ENCODE measurements around the gene HAUS7. TPM values are rescaled to one million over a fixed set of nuclear protein-coding genes. Genes with fewer than 3 reads are reported as not detected.

Gene HAUS7
- polyA plus RNA-seq, 3 donors = 9.0 to 54.8 (median 22.3) TPM

DNA sequence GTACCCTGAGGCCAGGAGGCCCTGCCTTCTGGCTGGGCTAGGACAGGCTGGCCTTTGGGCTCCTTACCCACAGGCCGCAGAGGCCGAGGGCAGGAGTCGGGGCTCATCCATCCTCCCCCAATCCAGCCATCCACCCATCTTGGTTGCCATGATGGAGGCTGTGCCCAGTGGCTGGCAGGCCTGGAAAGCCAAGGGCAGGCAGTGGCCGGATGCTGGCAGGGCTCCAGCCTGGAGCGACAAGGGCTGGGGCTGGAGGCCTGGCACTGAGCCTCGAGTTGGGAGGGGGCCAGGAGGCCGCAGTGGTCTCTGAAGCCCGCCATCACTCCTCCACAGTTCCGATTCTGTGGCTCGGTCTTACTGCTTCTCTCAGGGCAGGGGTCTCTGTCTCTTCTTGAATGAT is 15.8 kb upstream of the HAUS7 start:
- no peak overlapping the region for H3K27ac ChIP-seq (ENCODE audit: low read depth, low read length)

DNA sequence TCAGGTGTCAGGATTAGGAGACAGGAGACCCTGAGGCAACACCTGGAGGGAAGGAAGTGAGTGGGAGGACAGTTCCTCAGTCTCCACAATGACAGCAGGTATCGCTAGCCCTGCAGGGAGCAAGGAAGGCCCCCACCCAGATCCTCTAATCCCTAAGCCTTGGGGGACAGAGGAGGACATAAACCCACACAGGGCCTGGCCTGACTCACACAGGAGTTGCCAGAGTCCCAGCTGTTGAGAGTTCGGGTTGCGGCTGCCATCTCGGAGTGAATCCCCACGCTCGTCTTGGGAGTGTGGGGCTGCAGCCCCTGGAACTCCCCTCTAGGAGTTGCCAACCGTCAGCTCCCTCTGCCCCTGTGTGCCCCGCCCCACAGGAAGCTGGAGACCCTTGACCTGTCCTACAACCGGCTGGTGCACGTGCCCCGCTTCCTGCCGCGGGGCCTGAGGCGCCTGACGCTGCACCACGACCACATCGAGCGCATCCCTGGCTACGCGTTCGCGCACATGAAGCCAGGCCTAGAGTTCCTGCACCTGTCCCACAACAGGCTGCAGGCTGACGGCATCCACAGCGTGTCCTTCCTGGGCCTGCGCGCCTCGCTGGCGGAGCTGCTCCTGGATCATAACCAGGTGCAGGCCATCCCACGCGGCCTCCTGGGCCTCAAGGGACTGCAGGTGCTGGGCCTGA is 15.2 kb upstream of the HAUS7 start:
- H3K27ac ChIP-seq (ENCODE audit: low read depth, low read length) = no peak overlapping the region
- 84% methylated on average over 14 to 30 of the region's 30 CpGs for WGBS, 3 donors

More for the DNA sequence above, 15.8 kb upstream of the HAUS7 start:
- 71 to 85% (median 85%) methylated on average over 6 to 10 of the region's 10 CpGs for WGBS, 3 donors

DNA sequence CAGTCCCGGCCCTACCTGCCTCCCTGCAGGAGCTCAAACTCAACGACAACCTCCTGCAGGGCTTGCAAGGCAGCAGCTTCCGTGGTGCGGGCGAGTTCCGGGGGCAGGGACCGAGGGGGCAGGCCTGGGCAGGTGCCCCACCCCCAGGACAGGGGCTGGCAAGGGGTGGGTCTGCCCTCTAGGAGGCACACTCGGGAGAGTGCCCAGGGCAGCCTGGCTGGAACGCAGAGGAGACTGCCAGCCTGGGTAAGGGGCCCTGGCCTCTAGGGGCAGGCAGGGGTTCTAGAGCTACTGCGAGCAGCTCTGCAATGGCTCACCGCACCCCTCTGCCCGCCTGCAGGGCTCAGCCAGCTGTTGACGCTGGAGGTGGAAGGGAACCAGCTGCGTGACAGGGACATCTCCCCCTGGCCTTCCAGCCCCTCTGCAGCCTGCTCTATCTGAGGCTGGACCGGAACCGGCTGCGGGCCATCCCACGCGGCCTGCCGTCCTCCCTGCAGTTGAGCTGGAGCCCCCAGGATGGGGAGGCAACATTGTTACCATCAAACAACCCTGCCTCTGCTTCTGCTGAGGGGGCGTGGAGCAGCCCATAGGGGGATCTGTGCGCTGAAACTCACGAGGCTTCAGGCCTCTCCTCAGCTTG is 12.1 kb upstream of the HAUS7 start:
- 87 to 89% (median 89%) methylated on average over 14 to 23 of the region's 23 CpGs for WGBS, 3 donors
- no peak overlapping the region for H3K27ac ChIP-seq (ENCODE audit: low read depth, low read length)

DNA sequence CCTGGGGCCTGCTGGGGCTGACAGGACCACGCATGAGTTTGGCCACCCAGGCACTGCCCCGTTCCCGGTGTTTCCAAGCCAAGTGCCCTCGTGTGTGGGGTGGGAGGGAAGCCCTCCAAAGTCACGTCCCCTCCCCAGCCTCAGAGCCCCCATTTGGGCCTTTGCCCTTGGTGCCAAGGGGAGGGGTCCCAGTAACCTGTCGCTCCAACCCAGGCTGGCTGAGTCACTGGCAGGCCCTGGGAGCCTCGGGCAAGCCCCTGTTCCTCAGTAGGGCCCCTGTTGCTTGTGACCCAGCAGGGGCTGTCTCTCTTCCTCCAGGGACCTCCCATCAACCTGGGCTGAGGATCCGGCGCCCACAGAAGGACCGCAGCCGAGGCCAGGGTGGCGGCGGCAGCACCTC is 10.7 kb upstream of the HAUS7 start:
- no peak overlapping the region for H3K27ac ChIP-seq (ENCODE audit: low read depth, low read length)
- WGBS, 3 donors = 87 to 95% (median 88%) methylated on average over 3 to 13 of the region's 13 CpGs

DNA sequence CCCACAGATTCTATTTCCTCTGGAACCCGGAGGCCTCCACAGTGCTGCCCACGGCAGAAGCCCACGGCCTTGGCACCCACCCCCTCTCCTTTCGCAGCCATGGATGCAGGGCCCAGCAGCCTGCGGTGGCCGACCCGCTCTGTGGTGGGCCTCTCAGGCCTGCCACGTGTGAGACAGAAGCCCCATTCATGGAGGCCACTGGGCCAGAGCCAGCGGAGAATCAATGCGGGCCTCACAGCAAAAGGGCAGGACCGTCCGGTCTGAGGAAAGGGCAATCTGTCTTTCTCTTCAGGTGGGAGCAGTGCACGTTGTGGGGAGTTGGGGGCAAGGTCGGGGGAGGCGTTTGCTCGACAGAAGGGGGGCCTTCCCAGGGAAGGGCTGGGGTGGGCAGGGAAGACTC is 8.4 kb upstream of the HAUS7 start:
- 40 to 93% (median 85%) methylated on average over 8 to 16 of the region's 16 CpGs for WGBS, 3 donors

DNA sequence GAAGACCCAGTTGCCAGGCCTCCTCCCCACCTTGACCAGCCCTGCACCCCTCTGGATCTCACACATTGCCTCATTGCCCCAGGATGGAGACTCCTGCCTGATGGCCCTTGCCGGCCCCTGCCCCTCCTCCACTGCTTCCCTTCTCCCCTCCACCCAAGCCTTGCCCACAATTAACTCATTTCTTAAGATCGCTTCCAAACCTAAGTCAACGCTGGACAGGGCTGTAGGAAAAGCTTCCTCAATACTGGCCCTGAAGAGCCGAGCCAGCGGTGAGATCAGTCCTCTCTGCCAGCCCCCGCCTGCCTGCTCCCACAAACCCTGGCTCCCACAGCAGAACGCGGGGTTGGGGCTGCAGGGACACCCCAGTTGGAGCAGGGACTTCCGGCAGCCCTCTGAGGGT is 7.5 kb upstream of the HAUS7 start:
- WGBS, 3 donors = 67 to 78% (median 76%) methylated on average over 6 to 9 of the region's 9 CpGs
- no peak overlapping the region for H3K27ac ChIP-seq (ENCODE audit: low read depth, low read length)

More for the DNA sequence above, 8.4 kb upstream of the HAUS7 start:
- H3K27ac ChIP-seq (ENCODE audit: low read depth, low read length) = no peak overlapping the region

DNA sequence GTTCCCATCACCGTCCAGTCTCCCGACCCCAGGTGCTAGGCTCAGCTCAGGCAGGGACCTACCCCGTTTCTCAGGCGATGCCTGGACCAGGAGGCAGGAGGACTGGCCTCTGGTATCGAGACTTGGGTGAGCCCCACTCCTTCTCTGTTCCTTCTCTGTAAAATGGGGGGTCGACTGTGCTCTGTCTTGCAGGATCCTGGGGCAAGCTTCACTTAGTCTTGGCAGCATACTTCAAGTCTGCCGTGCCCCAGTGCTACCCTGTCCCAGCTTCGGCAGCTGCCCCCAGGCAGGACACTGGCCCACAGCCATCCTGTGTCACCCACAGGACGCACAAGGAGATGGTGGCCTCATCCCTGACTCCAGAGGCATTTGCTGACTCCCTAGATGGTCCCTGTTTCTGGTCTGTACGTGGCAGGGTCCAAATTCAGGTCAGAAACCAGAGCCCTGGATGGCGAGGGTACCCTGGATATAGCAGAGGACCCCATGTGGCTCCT is 7.0 kb upstream of the HAUS7 start:
- 52 to 77% (median 72%) methylated on average over 6 to 11 of the region's 11 CpGs for WGBS, 3 donors
- H3K27ac ChIP-seq (ENCODE audit: low read depth, low read length) = no peak overlapping the region

DNA sequence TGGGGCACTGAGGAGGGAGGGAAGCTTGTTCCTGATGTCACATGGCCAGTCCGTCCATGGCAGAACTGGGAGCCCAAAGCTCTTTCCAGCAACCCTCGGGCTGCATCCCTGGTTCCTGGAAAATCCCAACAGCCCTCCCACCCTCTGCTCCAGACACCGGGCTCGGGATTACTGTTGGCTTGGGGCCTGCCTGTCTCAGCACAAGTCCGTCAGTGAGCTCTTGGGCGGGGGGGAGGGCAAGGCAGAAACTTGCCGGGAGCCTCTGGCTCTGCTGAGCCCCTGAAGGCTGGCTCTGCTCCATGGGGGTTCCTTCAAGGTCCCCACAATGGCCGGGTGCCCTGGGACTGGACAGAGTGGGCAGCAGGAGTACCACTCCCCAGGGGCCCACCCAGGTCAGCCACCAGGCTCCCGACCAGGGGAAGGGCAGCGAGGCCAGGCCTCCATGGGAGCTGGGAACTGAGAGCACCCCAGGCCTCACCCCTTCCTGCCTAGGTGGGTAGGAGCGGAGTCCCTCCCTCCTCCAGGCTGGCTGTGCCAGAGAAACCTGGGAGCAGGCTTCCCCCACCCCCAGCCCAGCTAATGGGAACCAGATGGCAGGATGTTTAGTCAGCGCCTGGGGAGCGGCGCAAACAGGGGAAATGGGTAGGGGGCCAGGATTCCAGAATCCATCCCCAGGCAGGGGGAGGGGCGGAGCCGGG is 6.4 kb upstream of the HAUS7 start:
- WGBS, 3 donors = 57 to 71% (median 57%) methylated on average over 7 to 16 of the region's 16 CpGs
- H3K27ac ChIP-seq (ENCODE audit: low read depth, low read length) = no peak overlapping the region

DNA sequence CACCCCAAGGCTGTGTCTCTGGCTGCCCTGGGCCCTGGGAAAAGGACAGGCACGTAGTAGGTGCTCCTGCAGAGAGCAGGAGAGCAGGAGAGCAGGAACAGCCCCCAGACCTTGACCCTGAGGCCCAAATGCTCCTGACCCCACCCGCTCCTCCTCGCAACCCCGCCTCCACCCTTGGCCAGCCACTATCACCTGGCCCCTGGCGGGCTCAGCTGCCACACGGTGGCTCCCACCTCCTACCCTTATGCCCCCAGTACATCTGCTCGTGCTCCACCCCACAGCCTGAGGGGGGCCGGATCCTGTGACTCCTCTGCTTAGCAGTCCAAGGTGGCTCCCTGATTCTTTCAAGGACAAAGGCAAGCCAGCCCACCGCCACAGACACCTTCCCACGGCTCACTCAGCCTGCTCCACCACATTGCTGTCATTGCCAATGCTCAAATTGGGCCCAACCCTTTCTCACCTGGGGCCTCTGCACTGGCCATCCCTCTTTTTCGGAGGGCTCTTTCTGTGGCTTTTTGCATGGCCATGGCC is 5.4 kb upstream of the HAUS7 start:
- no peak overlapping the region for H3K27ac ChIP-seq (ENCODE audit: low read depth, low read length)
- WGBS, 3 donors = 87 to 92% (median 89%) methylated on average over 7 to 11 of the region's 11 CpGs

DNA sequence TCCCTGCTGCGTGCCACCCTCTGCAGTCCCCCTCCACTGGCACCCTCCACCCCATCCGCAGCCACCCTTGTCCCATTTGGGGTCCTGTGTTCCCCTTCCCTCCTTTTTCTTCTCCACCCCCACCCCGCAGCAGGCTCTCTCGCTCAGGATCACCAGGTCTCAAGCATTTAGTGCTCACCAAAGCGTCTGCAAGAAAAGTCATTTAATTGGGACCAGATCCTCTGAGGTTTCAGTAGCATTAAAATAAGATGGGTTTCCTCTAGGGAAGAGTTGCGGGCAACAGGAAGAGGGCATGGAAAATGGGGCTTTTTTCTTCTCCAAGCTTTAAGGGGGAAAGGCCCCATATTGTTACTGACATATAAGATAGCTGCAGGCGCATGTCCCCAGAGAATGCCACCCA is 4.9 kb upstream of the HAUS7 start:
- WGBS, 3 donors = 83 to 92% (median 83%) methylated on average over 5 to 7 of the region's 7 CpGs
- H3K27ac ChIP-seq (ENCODE audit: low read depth, low read length) = no peak overlapping the region

DNA sequence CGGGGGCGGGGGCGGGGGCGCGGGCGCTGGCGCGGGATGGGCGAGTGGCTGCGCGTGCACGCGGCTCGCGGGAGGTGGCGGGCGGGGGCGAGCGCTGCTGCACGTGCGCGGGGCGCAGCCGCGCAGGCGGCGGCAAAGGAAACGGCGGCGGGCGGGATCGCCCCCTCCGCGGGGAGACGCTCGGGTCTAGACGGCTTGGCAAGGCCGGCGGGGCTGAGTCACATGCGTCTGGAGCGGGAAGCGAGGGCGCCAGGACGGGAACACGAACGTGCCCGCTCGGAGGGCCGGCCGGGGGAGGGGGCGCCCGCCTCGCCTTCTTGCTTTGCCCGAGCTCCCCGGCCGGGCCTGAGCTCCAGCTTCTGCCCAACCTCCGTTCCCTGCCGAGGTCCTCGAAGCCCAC is 4.3 kb upstream of the HAUS7 start:
- no peak overlapping the region for H3K27ac ChIP-seq (ENCODE audit: low read depth, low read length)
- WGBS, 3 donors = 0 to 21% (median 0%) methylated on average over 16 to 58 of the region's 59 CpGs

DNA sequence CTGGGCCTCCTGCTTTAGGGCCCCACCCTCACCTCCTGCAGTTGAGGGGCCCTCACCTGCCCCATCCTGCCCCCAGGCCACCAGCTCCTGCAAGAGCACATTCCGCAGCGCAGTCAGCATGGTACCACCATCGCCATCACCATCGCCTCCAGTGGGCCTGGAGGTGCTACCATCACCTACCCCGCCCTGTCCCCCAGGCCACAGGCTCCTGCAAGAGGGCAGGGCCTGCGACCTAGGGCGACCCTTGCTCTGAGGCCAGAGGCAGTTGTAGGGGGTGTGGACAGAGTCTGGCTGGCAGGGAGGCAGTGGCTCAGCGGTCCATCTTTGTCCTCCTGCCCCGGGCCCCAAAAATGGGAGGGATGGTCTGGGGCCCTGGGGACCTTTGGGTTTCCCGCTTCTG is 3.9 kb upstream of the HAUS7 start:
- no peak overlapping the region for H3K27ac ChIP-seq (ENCODE audit: low read depth, low read length)
- 77 to 92% (median 84%) methylated on average over 7 to 10 of the region's 10 CpGs for WGBS, 3 donors

DNA sequence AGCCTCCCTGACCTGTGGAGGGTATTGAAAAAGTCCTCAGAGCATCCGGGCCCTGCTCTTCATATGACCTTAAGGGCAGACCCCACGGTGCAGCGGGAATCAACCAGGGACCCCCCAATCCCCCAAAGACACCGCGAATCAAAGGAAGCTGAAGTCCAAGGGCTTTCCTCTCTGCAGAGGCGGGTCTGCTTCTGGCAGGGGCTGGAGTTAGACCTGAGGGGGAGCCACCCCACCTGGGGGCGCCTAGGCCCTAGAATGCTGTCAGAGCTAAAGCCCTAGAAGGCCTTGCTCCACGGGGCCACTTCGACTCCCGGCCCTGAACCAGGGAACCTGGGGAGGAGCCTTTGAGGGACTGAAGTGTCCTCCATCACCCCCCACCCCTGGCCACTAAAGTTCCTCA is 2.8 kb upstream of the HAUS7 start:
- no peak overlapping the region for H3K27ac ChIP-seq (ENCODE audit: low read depth, low read length)
- 89 to 98% (median 97%) methylated on average over 9 to 10 of the region's 10 CpGs for WGBS, 3 donors

DNA sequence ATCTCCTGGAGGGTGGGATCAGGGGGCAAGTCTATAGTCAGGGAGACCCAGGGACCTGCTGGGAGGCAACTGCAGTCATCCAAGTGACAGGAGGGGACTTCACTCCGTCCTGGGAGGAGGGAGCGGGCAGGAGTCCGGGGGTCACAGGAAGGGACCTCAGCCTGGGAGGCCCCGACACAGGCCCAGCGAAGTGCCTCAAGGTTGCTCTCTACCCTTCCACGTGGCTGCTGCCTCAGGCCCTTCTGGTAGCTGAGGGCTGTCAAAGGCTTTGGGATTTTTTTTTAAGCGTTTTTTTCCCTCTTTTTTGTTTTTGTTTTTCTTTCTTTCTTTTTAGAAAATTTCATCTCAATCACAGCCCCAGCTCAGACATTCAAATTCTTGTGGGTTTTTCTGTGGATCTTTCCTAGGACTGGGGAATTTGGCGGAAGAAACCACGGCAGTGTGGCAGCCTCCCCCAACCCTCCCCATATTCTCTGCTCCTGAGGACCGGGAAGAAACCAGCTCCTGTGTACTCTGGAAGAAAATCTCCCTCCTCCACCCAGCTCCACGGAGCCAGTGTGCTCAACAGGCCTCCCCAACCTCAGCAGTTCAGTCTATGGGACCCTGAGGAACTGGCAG is 1.4 kb upstream of the HAUS7 start:
- WGBS, 3 donors = 71 to 78% (median 72%) methylated on average over 11 of the region's 11 CpGs
- no peak overlapping the region for H3K27ac ChIP-seq (ENCODE audit: low read depth, low read length)

DNA sequence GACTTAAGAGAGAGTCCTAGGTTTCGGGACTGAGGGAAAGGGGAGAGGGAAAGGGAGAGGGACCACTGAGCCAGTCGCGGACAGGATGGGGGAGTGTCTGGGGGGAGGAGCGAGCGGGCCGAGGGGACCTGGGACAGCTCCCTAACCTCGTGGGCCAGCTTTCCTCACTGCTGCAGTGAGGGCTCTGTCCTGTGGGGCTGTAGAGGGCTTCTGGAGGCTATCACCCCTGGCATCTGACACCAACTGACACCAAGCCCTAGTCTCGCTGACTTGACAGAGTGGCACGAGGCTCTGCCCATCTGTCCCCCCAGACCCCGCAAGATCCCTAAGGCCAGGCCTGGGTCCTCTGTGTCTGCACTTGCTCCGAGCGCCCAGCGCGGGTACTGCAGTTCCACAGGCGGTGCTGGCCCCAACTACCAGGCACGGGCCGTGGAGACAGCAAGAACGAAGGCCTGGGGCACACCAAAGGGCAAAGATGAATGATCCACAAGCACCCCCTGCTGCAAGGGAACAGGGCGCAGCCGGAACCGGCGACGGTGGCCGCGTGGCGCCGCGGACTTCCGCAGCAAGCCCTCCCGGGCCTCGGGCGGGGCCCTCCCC is 465 bp downstream of the HAUS7 start:
- no peak overlapping the region for H3K27ac ChIP-seq (ENCODE audit: low read depth, low read length)
- WGBS, 3 donors = 0 to 26% (median 1%) methylated on average over 18 to 32 of the region's 32 CpGs

DNA sequence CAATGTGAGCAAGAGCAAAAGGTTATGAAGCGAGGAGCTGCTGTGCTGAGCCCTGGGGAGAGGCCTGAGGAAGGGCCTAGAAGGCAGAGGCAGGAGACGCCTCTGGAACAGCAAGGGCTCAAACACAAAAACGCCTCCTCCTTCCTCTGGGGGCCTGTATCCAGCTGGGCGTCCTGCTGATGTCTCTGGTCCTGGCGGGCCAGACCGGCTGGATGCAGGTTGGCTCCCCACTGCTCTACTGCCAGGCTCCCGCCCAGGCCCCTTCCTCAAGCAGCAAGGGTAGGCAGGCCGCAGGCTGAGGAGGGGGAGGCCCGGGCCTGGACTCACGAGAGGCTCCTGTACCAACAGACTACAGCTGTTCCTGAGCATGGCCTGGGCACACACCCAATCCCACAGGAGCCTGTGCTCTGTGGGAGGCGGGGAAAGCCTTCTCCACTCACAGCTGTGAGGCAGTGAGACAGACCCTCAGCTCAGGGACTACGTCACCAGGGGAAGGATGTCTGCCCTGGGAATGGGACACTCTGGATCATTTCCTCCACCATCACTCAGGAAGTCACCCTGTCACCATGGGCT is 2.3 kb downstream of the HAUS7 start:
- WGBS, 3 donors = 74 to 97% (median 76%) methylated on average over 5 to 11 of the region's 12 CpGs
- no peak overlapping the region for H3K27ac ChIP-seq (ENCODE audit: low read depth, low read length)

DNA sequence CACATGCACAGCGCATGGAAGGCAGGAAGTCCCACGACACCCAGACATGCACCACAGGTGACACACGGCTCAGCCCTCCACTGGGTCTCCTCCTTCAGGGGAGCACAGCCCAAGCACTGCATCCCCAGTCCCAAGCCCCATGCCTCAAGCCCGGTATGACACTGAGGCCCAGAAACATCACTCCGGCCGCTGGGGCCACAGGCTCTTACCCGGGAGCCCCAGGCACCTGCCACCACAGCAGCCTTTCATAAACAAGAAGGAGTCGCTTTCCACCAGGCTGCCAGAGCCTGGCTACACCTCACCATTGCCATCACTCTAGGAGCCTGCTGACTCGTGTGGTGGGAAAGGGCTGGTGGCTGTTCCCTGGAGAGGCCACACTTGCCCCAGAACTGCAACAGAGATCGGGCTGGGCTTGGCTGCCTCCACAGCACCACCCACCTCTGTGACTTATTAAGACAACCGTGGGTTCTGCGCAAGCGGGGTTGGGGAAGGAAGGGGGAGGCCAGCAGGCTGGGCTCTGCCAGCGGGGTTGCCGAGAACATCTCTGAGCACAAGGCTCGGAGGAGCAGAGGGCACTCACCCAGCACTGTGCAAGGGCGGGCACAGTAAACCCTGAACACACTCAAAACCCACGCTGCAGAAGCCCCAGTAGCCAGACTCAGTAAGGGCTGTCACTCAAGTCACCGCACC is 4.5 kb downstream of the HAUS7 start:
- 83 to 90% (median 85%) methylated on average over 14 to 19 of the region's 19 CpGs for WGBS, 3 donors
- no peak overlapping the region for H3K27ac ChIP-seq (ENCODE audit: low read depth, low read length)

DNA sequence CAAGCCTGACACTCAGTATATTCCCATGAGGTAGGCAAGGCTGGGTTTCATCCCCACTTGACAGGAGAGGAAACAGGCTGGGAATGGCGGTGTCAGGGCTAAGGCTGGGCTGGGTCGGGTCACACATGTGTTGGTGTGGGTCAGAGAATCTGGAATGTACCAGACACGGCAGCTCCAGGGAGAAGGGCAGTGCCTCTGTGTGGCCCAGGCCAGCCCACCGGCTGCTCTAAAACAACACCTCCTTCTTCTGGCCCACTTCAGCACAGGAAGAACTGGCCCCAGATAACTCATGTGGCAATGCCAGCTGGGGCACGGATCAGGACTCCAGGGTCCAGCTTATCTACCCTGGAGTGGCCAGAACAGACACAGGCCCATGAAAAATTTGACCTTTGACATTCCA is 6.3 kb downstream of the HAUS7 start:
- 75 to 85% (median 82%) methylated on average over 5 of the region's 5 CpGs for WGBS, 3 donors
- H3K27ac ChIP-seq (ENCODE audit: low read depth, low read length) = no peak overlapping the region

Measured in adipose tissue (tissue), 3 donors.